Amygdala (tissue), 56 donors: Measurements from ENCODE around the gene ENTR1.

Source experiments
- DNase-seq, 56 donors: peaks; one replicate each; lab custom pipeline; 2025; lab: John Stamatoyannopoulos, UW

ENTR1 gene

GRCh38 chr9:136400038-136400834 is 10.2 kb downstream of the ENTR1 start, which contains the start of gene SNAPC4:
Gene SNAPC4 (minus strand): TSS chr9:136400170. CDS start chr9:136398428, 1,742 bp downstream.
- DNase-seq: peak in 50 of 56 donors; percentile 19 to 87 (median 64)

- peak in 1 of 56 donors; percentile 24 for DNase-seq
These were observed 11.0 kb downstream of the ENTR1 start for GRCh38 chr9:136399176-136400037.

- DNase-seq: no peak
These were observed 12.1 kb downstream of the ENTR1 start for GRCh38 chr9:136398286-136398685.

- no peak for DNase-seq
These were observed 12.8 kb downstream of the ENTR1 start for GRCh38 chr9:136397643-136398042.

GRCh38 chr9:136396219-136396515 is 14.2 kb downstream of the ENTR1 start:
- DNase-seq: no peak

GRCh38 chr9:136395345-136396218 is 14.8 kb downstream of the ENTR1 start:
- DNase-seq: no peak

GRCh38 chr9:136395020-136395340 is 15.4 kb downstream of the ENTR1 start:
- DNase-seq: no peak

- no peak for DNase-seq
These were observed 15.9 kb downstream of the ENTR1 start for GRCh38 chr9:136394312-136395019.

- no peak for DNase-seq
These were observed 16.9 kb downstream of the ENTR1 start for GRCh38 chr9:136393531-136393930.

- no peak for DNase-seq
These were observed 17.6 kb downstream of the ENTR1 start for GRCh38 chr9:136392538-136393449.

- no peak for DNase-seq
These were observed 18.5 kb downstream of the ENTR1 start for GRCh38 chr9:136391737-136392537.

GRCh38 chr9:136389396-136389795 is 21.0 kb downstream of the ENTR1 start:
- peak in 11 of 56 donors; percentile 11 to 64 (median 37) for DNase-seq

GRCh38 chr9:136387217-136387616 is 23.2 kb downstream of the ENTR1 start:
- DNase-seq: no peak

GRCh38 chr9:136386018-136386417 is 24.4 kb downstream of the ENTR1 start:
- no peak for DNase-seq

- no peak for DNase-seq
These were observed 25.4 kb downstream of the ENTR1 start for GRCh38 chr9:136385015-136385414.

GRCh38 chr9:136383436-136383835 is 27.0 kb downstream of the ENTR1 start:
- DNase-seq: no peak

GRCh38 chr9:136381966-136382513 is 28.4 kb downstream of the ENTR1 start:
- peak in 1 of 56 donors; percentile 13 for DNase-seq

- peak in 12 of 56 donors; percentile 11 to 67 (median 32) for DNase-seq
These were observed 29.1 kb downstream of the ENTR1 start for GRCh38 chr9:136381311-136381710.
